Measurements from ENCODE around the gene LEP. TPM values are rescaled to one million over a fixed set of nuclear protein-coding genes. Genes with fewer than 3 reads are reported as not detected.

The LEP gene
- total RNA-seq, 1 experiment from 2014 or later: not detected

- BruUV-seq (replicated peaks): no TSS peak
- ChIA-PET CTCF (interaction anchor here (0.8 to 1.3 kb wide), 4 partner anchors 11 to 482 kb away, joined by 3 to 4 read pairs (median 4); no protein-coding TSS in a partner anchor), POLR2A (interaction anchor here (0.7 kb wide), 1 partner anchor 849 kb away, joined by 3 read pairs; no protein-coding TSS in a partner anchor)
- Mint-ChIP-seq H3K4me1 (ENCODE audit: insufficient read depth, unreplicated experiment) (peaks cover 41% of the 10 kb centered on the region), H3K9me3 (ENCODE audit: unreplicated experiment) (no peaks in the 10 kb centered on the region), H3K27me3 (ENCODE audit: insufficient read depth, unreplicated experiment) (no peaks in the 10 kb centered on the region), H3K36me3 (ENCODE audit: insufficient read depth, unreplicated experiment) (no peaks in the 10 kb centered on the region), H3K27ac (ENCODE audit: low read depth, unreplicated experiment) (peak overlapping the region; percentile 24), H3K4me3 (ENCODE audit: unreplicated experiment) (peak overlapping the region; percentile 23)
- DNase-seq (ENCODE audit: unreplicated experiment): peak; percentile 84
- TF ChIP-seq CTCF (IDR thresholded peaks at IDR 0.05; ENCODE audit: unreplicated experiment): no peak
- intact Hi-C loops (cut with micrococcal nuclease): no loop called here
These were observed 25.3 kb upstream of the LEP start for GRCh38 chr7:128215739-128216138.

- ChIA-PET POLR2A (interaction anchor here (0.6 to 1.7 kb wide), 3 partner anchors 19 to 501 kb away, joined by 3 to 6 read pairs (median 4); no protein-coding TSS in a partner anchor), CTCF (interaction anchor here (0.6 to 3.5 kb wide), 5 partner anchors 8 to 509 kb away, joined by 3 to 18 read pairs (median 3); no protein-coding TSS in a partner anchor)
- H3K9me3 Mint-ChIP-seq (ENCODE audit: unreplicated experiment): no peaks in the 10 kb centered on the region
- peaks cover 55% of the 10 kb centered on the region for H3K4me1 Mint-ChIP-seq (ENCODE audit: insufficient read depth, unreplicated experiment)
- H3K27me3 Mint-ChIP-seq (ENCODE audit: insufficient read depth, unreplicated experiment): no peaks in the 10 kb centered on the region
- BruUV-seq (replicated peaks): TSS peak; percentile 70
- peak; percentile 97 for DNase-seq (ENCODE audit: unreplicated experiment)
- H3K36me3 Mint-ChIP-seq (ENCODE audit: insufficient read depth, unreplicated experiment): no peaks in the 10 kb centered on the region
- H3K27ac Mint-ChIP-seq (ENCODE audit: low read depth, unreplicated experiment): peak overlapping the region; percentile 68
- peak overlapping the region; percentile 39 for H3K4me3 Mint-ChIP-seq (ENCODE audit: unreplicated experiment)
- TF ChIP-seq CTCF (IDR thresholded peaks at IDR 0.05; ENCODE audit: unreplicated experiment): peak; percentile 17
- intact Hi-C loops (cut with micrococcal nuclease): loop anchor here (1.0 kb wide), 1 partner anchor 105 kb away; no protein-coding TSS in a partner anchor
These were observed 23.9 kb upstream of the LEP start for GRCh38 chr7:128217030-128217805.

GRCh38 chr7:128217967-128218652, 23.0 kb upstream of the LEP start:
- no peak for DNase-seq (ENCODE audit: unreplicated experiment)
- CTCF ChIA-PET: interaction anchor here (0.6 to 3.5 kb wide), 7 partner anchors 9 to 509 kb away, joined by 3 to 18 read pairs (median 3); no protein-coding TSS in a partner anchor
- H3K36me3 Mint-ChIP-seq (ENCODE audit: insufficient read depth, unreplicated experiment): no peaks in the 10 kb centered on the region

More at GRCh38 chr7:128217967-128218652, 23.0 kb upstream of the LEP start:
- peak overlapping the region; percentile 68 for H3K27ac Mint-ChIP-seq (ENCODE audit: low read depth, unreplicated experiment)
- no TSS peak for BruUV-seq (replicated peaks)
- POLR2A ChIA-PET: interaction anchor here (1.4 to 1.7 kb wide), 2 partner anchors 19 to 49 kb away, joined by 4 to 6 read pairs; no protein-coding TSS in a partner anchor
- no peaks in the 10 kb centered on the region for H3K27me3 Mint-ChIP-seq (ENCODE audit: insufficient read depth, unreplicated experiment)
- TF ChIP-seq CTCF (IDR thresholded peaks at IDR 0.05; ENCODE audit: unreplicated experiment): no peak
- peak overlapping the region; percentile 39 for H3K4me3 Mint-ChIP-seq (ENCODE audit: unreplicated experiment)
- intact Hi-C loops (cut with micrococcal nuclease): loop anchor here (1.0 kb wide), 1 partner anchor 104 kb away; no protein-coding TSS in a partner anchor
- no peaks in the 10 kb centered on the region for H3K9me3 Mint-ChIP-seq (ENCODE audit: unreplicated experiment)
- H3K4me1 Mint-ChIP-seq (ENCODE audit: insufficient read depth, unreplicated experiment): peaks cover 55% of the 10 kb centered on the region
